HepG2 (cell line): ENCODE results near the gene SLC25A45. TPM values are rescaled to one million over a fixed set of nuclear protein-coding genes. Genes with fewer than 3 reads are reported as not detected.

ENCODE experiments used
- FOXA1 ChIP-seq, 2 experiments: fragments of 450-650 bp in 1 of 2; sonication (generic) in 1 of 2; formaldehyde crosslinking in 1 of 2; IDR thresholded peaks; 2 replicates each; pipeline versions ENCODE4 v1.4.0 to v1.6.1; 2016 to 2020; ENCODE audit warnings: missing genetic modification reagents in 1 of 2
- MZF1 ChIP-seq: sonication (generic); formaldehyde crosslinking; IDR thresholded peaks from 2 replicates; pipeline ENCODE4 v1.8.1; 2023; ENCODE audit warnings: mild to moderate bottlenecking, missing genetic modification reagents, borderline replicate concordance
- SP1 ChIP-seq, 2 experiments: fragments of 450-650 bp in 1 of 2; sonication (generic) in 1 of 2; formaldehyde crosslinking in 1 of 2; IDR thresholded peaks; 2 replicates each; pipeline versions ENCODE4 v1.4.0 to v1.6.1; 2016 to 2020; ENCODE audit warnings: missing genetic modification reagents in 1 of 2
- SRSF1 ChIP-seq: fragments of 200-400 bp; formaldehyde crosslinking; optimal IDR thresholded peaks from 2 replicates; pipeline ENCODE3; 2017; ENCODE audit warnings: mild to moderate bottlenecking, low read depth, low read length, moderate library complexity
- TBX2 ChIP-seq: sonication (generic); formaldehyde crosslinking; IDR thresholded peaks from 2 replicates; pipeline ENCODE4 v1.5.0; 2020; ENCODE audit warnings: missing genetic modification reagents, mild to moderate bottlenecking, borderline replicate concordance
- ZBTB21 ChIP-seq: sonication (generic); formaldehyde crosslinking; IDR thresholded peaks from 2 replicates; pipeline ENCODE4 v1.4.0; 2020; ENCODE audit warnings: missing genetic modification reagents
- ZNF766 ChIP-seq: sonication (generic); formaldehyde crosslinking; IDR thresholded peaks from 2 replicates; pipeline ENCODE4 v1.5.0; 2020; ENCODE audit warnings: missing genetic modification reagents, borderline replicate concordance
- ZSCAN31 ChIP-seq: sonication (generic); formaldehyde crosslinking; IDR thresholded peaks from 2 replicates; pipeline ENCODE4 v1.5.0; 2020; ENCODE audit warnings: low read depth, mild to moderate bottlenecking, missing genetic modification reagents
- polyA plus RNA-seq, 8 experiments: library from polyadenylated mRNA; depleted of rRNA in 3 of 8; stranded (reverse) in 7 of 8; unstranded in 1 of 8; fragments of >200 nt; fragmentation: Illumina TruSeq in 4 of 8; extraction: Trizol in 4 of 8; gene quantifications; 2 replicates each; pipeline versions ENCODE4 v1.2.1 to v1.2.3, GENCODE V29; 2011 to 2016; ENCODE audit warnings: low read depth in 4 of 8, missing spikeins in 1 of 8, mixed read lengths in 1 of 8; ENCODE audit not compliant: insufficient read depth in 1 of 8
- total RNA-seq, 5 experiments: library from RNA; depleted of rRNA; stranded (reverse); fragments of >200 nt; fragmentation: Illumina TruSeq; extraction: Trizol; gene quantifications; 2 replicates each; pipeline ENCODE4 v1.2.3, GENCODE V29; 2016; ENCODE audit warnings: low read depth in 1 of 5
- TF ChIP-seq, protein P1 (sequence below): sonication (generic); formaldehyde crosslinking; IDR thresholded peaks from 2 replicates; pipeline ENCODE4 v1.4.0; 2020; ENCODE audit warnings: mild to moderate bottlenecking, missing genetic modification reagents
- TF ChIP-seq, protein P2 (sequence below): sonication (generic); formaldehyde crosslinking; IDR thresholded peaks from 2 replicates; pipeline ENCODE4 v1.4.0; 2020; ENCODE audit warnings: missing genetic modification reagents, borderline replicate concordance
- TF ChIP-seq, protein P3 (sequence below): sonication (generic); formaldehyde crosslinking; IDR thresholded peaks from 2 replicates; pipeline ENCODE4 v1.8.1; 2023; ENCODE audit warnings: mild to moderate bottlenecking, missing genetic modification reagents
- TF ChIP-seq, protein P4 (sequence below): IDR thresholded peaks from 2 replicates; pipeline ENCODE4 v1.6.1; 2016; ENCODE audit warnings: missing biosample characterization, missing genetic modification reagents, low read depth
- TF ChIP-seq, protein P5 (sequence below): IDR thresholded peaks from 2 replicates; pipeline ENCODE4 v1.6.1; 2016; ENCODE audit warnings: low read depth

SLC25A45 gene
- total and polyA plus RNA-seq, 2 of the 13 experiments (the other 11 are each of a cell fraction or from before 2014, with no cell fraction given): 1.2 to 3.4 TPM

DNA sequence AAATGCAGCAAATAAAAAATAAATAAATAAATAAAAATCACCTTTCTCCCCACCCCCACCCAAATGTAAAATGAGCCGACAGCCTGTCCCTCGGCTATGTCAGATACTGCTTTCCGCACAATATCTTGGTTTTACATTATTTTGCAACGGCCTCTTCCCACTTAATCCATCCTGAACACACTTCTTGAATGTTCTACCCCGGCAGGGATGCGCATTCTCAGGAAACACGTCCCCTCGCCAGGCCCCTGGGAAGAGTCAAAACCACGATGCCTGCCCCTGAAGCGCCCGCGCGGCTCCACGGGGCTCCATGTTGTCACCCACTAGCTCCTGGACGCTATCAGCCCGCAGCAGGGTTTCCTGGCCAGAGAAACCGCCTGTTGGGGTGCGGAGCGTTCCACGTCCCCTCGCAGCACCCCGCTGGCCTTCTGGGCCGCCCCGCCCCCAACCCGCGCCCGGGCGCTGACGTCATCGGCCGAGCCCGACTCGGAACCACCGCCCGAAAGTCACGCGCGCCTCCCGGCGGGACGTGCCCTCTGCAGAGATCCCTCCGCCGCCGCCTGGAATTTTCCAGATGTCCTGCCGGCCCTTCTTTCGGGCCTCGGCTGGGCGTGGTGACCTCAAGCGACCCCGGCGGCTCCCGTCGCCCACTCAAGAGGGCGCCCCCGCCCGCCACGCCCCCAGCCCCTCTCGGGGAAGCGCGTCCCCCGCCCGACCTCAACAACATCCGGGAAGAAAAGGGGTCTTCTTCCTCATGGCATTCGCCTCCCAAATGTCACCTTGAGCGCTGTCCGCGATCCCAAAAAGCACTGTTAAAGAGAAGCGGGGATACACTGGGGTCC, 39.6 kb upstream of the SLC25A45 start (continued):
- TF ChIP-seq, protein P1, sequence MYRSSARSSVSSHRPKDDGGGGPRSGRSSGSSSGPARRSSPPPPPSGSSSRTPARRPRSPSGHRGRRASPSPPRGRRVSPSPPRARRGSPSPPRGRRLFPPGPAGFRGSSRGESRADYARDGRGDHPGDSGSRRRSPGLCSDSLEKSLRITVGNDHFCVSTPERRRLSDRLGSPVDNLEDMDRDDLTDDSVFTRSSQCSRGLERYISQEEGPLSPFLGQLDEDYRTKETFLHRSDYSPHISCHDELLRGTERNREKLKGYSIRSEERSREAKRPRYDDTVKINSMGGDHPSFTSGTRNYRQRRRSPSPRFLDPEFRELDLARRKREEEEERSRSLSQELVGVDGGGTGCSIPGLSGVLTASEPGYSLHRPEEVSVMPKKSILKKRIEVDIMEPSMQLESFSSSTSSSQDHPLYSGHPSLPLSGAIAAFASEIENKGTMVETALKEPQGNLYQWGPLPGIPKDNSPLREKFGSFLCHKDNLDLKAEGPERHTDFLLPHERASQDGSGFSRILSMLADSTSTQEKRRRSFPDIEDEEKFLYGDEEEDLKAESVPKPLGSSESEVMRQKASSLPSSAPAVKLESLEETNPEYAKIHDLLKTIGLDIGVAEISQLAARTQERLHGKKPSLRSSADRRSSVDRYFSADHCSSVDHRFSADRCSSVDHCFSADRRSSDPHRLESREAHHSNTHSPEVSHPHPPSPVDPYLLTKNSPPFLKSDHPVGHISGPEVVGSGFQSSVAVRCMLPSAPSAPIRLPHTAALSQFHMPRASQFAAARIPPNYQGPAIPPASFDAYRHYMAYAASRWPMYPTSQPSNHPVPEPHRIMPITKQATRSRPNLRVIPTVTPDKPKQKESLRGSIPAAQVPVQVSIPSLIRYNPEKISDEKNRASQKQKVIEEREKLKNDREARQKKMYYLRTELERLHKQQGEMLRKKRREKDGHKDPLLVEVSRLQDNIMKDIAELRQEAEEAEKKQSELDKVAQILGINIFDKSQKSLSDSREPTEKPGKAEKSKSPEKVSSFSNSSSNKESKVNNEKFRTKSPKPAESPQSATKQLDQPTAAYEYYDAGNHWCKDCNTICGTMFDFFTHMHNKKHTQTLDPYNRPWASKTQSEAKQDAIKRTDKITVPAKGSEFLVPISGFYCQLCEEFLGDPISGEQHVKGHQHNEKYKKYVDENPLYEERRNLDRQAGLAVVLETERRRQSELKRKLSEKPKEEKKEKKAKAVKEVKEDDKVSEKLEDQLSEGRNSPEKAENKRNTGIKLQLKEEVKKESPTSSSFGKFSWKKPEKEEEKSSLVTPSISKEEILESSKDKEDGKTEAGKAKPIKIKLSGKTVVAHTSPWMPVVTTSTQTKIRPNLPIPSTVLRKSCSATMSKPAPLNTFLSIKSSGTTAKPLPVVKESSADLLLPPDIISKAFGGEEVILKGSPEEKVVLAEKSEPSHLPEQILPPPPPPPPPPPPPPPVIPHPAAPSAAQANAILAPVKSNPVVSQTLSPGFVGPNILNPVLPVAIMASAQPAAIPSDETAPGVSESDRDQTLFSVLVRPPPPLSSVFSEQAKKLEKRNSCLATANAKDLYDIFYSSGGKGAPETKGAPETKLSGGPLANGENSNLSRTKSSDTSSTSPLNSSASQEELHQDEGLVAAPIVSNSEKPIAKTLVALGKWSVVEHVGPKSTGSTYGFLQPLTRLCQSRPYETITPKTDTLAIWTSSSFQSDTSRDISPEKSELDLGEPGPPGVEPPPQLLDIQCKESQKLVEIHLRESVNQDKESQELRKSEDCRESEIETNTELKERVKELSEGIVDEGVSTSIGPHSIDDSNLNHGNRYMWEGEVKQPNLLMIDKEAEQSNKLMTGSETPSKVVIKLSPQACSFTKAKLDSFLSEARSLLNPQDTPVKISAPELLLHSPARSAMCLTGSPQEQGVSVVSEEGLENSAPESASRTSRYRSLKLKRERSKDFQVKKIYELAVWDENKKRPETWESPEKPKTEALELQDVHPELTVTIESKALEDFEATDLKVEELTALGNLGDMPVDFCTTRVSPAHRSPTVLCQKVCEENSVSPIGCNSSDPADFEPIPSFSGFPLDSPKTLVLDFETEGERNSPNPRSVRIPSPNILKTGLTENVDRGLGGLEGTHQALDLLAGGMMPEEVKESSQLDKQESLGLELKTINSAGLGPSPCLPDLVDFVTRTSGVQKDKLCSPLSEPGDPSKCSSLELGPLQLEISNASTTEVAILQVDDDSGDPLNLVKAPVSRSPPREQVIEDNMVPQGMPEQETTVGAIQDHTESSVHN (CRISPR knock-in tag): no peak
- TF ChIP-seq ZNF766 (no peak), FOXA1 (IDR thresholded peaks at IDR 0.05) (no peak), FOXA1 (CRISPR knock-in tag; IDR thresholded peaks at IDR 0.05) (peak; percentile 27; the same call in 1 of the 2 replicates), SRSF1 (no peak), SP1 (IDR thresholded peaks at IDR 0.05) (no peak), SP1 (CRISPR knock-in tag; IDR thresholded peaks at IDR 0.05) (peak; percentile 45; the same call in 1 of the 2 replicates), ZBTB21 (peak; percentile 55), ZSCAN31 (CRISPR knock-in tag) (peak; percentile 2; the same call in 1 of the 2 replicates), TBX2 (CRISPR knock-in tag) (peak; percentile 31), MZF1 (CRISPR knock-in tag) (no peak)
- TF ChIP-seq, protein P2, sequence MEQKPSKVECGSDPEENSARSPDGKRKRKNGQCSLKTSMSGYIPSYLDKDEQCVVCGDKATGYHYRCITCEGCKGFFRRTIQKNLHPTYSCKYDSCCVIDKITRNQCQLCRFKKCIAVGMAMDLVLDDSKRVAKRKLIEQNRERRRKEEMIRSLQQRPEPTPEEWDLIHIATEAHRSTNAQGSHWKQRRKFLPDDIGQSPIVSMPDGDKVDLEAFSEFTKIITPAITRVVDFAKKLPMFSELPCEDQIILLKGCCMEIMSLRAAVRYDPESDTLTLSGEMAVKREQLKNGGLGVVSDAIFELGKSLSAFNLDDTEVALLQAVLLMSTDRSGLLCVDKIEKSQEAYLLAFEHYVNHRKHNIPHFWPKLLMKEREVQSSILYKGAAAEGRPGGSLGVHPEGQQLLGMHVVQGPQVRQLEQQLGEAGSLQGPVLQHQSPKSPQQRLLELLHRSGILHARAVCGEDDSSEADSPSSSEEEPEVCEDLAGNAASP (CRISPR knock-in tag): peak; percentile 99
- TF ChIP-seq, protein P3, sequence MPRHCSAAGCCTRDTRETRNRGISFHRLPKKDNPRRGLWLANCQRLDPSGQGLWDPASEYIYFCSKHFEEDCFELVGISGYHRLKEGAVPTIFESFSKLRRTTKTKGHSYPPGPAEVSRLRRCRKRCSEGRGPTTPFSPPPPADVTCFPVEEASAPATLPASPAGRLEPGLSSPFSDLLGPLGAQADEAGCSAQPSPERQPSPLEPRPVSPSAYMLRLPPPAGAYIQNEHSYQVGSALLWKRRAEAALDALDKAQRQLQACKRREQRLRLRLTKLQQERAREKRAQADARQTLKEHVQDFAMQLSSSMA (CRISPR knock-in tag): no peak
- TF ChIP-seq, protein P4, sequence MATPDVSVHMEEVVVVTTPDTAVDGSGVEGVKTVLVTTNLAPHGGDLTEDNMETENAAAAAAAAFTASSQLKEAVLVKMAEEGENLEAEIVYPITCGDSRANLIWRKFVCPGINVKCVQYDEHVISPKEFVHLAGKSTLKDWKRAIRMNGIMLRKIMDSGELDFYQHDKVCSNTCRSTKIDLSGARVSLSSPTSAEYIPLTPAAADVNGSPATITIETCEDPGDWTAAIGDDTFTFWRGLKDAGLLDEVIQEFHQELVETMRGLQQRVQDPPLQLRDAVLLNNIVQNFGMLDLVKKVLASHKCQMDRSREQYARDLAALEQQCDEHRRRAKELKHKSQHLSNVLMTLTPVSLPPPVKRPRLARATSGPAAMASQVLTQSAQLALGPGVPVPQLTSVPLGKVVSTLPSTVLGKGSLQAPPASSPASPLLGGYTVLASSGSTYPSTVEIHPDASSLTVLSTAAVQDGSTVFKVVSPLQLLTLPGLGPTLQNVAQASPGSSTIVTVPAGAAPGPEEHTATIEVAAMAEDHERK (CRISPR knock-in tag): no peak
- TF ChIP-seq, protein P5, sequence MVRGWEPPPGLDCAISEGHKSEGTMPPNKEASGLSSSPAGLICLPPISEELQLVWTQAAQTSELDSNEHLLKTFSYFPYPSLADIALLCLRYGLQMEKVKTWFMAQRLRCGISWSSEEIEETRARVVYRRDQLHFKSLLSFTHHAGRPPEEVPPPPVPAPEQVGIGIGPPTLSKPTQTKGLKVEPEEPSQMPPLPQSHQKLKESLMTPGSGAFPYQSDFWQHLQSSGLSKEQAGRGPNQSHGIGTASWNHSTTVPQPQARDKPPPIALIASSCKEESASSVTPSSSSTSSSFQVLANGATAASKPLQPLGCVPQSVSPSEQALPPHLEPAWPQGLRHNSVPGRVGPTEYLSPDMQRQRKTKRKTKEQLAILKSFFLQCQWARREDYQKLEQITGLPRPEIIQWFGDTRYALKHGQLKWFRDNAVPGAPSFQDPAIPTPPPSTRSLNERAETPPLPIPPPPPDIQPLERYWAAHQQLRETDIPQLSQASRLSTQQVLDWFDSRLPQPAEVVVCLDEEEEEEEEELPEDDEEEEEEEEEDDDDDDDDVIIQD (CRISPR knock-in tag): no peak; the same call in 1 of the 2 replicates
